ENCODE results near the gene TSPYL6. TPM values are rescaled to one million over a fixed set of nuclear protein-coding genes. Genes with fewer than 3 reads are reported as not detected.

Gene TSPYL6
- total RNA-seq, 1 experiment from 2014 or later, result not detected

DNA sequence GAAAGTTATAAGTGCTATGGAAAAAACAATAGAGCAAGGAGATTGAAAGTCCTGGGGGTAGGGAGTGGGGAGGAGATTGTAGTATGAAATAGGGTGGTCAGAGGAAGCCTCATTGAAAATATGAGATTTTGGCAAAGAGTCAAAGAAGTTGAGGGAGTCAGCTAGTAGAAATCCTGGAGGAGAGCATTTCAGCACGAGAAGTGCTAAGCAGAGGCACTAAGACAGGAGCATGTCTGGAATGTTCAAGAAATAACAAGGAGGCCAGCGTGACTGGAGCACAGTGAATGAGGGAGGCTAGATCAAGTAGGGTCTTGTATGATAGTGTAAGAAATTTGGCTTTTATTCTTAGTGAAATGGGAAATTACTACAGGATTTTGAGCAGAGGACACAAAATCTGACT is 2.1 kb upstream of the TSPYL6 start:
- no peak for DNase-seq (ENCODE audit: low spot score)

DNA sequence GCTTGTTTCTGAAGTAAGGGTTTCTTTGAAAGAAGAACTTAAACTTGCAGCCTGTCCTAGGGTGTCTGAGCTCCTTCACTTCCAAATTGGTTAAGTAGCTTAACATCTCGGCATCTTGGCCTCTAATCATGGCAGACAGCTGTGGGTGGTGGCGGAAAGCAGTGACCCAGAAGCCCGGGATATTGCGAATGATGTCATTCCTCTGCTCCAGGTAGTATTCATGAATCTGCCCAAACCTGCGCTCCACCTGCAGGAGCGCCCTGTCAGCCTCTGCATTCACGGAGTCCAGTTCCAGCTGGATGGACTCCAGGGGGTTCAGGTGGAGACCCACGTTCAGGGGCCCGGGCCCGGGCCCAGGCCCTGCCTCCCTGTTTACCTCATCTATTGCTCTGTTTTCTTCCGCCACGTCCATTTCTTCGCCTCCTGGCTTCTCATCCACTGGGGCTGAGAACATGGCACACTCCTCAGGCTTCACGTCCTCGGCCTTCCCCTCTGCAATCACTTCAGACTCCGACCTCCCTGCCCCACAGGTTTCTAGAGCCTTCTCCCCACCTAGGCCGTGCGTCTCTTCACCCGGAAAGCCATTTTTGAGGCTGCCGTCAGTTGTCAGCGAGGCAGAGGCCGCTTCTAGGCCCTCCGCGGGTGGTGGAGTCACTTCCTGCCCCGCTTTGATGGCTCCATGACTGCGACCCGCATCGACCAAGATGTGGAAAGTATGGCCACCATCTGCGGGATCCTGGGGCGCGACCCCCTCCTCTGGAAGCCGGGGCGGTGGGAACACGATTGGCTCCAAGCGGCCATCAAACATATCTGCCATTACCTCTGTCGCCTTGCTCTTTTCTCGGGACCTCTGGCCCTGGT is 569 bp downstream of the TSPYL6 start:
- DNase-seq (ENCODE audit: low spot score), result no peak

DNA sequence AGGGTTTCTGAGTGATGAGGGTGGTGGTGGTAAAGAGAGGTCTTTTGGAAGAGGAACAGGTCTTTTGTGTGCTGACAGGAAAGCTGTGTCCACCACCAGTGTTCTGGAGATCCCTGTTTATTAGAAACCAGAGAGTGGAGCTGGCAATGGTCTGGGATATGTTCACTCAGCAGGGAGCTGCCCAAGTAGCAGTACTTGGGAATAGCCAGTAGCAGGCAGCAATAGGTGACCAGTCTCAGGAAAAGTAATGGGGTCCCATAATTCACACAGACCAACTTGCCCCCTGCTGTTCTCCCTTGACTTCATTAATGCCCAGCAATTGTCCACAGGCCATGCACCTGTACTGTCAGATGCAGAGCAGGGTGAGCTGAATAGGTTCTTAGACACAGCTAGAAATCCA is 1.8 kb downstream of the TSPYL6 start:
- no peak for DNase-seq (ENCODE audit: low spot score)

DNA sequence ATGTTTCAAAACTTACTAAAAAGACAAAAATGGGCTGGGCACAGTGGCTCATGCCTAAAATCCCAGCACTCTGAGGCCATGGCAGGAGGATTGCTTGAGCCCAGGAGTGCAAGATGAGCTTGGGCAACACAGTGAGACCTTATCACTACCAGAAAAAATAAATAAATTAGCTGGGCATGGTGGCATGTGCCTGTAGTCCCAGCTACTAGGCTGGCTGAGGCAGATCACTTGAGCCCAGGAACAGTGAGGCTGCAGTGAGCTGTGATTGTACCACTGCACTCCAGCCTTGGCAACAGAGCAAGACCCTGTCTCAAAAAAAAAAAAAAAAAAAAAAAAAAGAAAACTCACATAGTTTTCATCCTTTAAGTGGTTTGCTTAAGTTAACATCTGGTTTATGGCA is 6.4 kb downstream of the TSPYL6 start:
- DNase-seq (ENCODE audit: low spot score), result no peak

DNA sequence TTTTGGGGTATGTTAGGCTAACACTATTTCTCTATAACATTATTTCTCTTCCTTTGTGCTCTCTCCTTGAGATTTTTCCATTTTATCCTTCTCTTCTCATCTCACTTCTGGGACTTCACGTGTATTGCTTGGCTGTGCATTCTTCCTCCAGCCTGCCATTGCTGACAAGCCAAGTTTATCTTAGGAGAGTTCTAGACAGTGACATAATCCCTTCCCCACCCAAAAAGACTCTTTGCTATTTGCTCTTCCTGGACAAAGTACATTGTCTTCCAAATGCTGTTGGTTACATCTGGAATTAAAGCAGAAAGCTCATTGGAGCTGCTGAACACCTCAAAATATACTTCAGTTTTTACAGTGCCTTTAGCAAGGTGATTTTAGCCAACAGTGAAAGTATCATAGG is 8.9 kb downstream of the TSPYL6 start:
- DNase-seq (ENCODE audit: low spot score), result no peak

- DNase-seq (ENCODE audit: low spot score), result peak; percentile 16
Measured at GRCh38 chr2:54240515-54241469, 15.2 kb downstream of the TSPYL6 start.

DNA sequence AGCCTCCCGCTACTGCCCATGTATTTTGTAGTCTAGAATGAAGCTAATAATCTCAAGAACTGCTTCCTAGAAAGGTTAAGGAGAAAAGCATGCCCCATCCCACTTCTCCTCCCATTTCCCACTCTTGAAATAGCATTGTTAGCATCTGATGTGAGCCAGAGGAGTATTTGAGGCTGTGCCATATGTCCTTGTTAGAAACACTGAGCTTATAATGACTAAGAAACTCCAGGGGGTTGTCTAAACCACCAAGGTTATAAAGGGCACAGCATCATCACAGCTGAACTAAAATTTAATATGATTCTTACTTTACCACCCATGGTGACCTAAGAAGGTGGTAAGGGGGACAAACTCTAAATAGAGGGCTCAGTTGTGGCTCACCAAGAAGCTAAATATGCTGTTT is 16.6 kb downstream of the TSPYL6 start:
- DNase-seq (ENCODE audit: low spot score), result peak; percentile 91

DNA sequence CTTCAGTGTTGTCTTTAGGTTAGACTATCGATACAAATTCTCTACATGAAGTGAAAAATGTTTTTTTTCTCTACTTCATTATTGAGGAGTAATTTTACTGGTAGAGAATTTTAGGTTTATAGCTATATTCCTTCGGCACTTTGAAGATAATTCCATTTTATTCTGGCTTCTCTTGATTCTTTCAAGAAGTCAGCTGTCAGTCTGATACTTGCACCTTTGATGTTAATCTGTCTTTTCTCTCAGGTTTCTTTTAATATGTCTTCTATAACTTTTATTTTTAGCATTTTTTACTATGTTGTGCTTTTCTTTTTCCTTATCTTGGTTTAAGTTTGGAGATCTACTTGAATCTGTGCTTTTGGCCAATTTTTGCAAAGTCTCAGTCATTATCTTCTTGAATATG is 18.6 kb downstream of the TSPYL6 start:
- DNase-seq (ENCODE audit: low spot score), result no peak

DNA sequence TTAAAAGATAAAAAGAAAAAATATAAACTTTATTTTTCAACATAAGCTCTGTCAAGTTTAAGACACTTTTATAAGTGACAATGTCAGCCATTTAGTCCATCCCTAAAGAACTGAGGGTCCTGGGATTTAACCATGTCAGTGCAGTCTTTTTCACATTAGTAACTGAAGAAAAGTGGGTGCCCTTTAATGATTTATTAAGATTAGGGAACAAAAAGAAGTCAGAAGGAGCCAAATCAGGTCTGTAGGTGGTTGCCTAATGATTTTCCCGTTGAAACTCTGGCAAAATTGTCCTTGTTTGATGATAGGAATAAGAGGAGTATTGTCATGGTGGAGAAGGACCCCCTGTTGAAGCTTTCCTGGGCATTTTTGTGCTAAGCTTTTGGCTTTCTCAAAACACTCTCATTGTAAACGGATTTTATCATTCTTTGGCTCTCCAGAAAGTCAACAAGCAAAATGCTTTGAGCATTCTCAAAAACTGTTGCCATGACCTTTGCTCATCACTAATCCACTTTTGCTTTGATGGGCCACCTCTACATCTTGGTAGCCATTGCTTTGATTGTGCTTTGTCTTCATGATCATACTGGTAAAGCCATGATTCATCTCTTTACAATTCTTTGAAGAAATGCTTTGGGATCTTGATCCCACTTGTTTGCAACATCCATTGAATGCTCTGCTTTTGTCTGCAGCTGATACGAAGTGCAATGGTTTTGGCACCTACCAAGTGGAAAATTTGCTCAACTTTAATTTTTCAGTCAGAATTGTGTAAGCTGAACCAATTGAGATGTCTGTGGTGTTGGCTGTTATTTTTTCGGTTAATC is 22.0 kb downstream of the TSPYL6 start:
- DNase-seq (ENCODE audit: low spot score), result no peak

- DNase-seq (ENCODE audit: low spot score), result no peak
Measured at GRCh38 chr2:54228945-54229344, 27.1 kb downstream of the TSPYL6 start.

DNA sequence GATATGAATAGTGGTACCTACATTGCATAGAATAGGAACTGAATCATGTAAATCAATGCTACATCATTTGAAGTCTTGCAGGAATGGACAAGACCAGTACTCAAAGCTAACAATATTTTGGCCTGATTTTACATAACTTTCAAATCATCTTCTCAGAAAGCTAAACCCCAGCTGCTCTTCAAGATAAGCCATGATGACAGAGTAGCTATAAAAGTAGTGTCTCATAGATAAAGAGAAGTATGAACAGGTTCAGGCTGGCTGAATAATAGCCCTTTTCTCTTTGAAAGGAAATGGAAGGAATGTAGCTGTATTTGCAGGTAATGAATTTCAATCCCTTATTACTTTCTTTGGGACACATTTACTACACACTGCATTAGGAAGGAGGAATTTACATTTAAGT is 28.2 kb downstream of the TSPYL6 start:
- DNase-seq (ENCODE audit: low spot score), result no peak

- DNase-seq (ENCODE audit: low spot score), result no peak
Measured at GRCh38 chr2:54226260-54226659, 29.8 kb downstream of the TSPYL6 start.

DNA sequence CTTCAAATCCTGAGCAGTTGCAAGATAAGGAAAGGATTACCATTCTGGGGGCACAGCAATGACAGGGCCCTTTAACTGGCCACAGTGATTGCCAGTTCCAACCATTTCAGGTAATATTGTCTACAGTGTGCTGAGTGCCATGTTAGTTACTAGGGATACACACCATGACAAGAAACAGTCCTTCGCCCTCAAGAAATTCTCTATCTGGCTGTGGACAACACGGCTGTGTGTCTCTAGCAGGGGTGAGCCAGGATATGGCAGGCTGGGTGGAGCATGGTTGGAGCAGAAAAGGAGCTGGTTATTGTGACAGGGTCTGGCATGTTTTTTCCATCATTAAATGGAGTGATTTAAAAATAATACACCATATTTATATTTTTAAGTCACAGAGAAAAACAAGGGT is 31.0 kb downstream of the TSPYL6 start:
- DNase-seq (ENCODE audit: low spot score), result no peak

DNA sequence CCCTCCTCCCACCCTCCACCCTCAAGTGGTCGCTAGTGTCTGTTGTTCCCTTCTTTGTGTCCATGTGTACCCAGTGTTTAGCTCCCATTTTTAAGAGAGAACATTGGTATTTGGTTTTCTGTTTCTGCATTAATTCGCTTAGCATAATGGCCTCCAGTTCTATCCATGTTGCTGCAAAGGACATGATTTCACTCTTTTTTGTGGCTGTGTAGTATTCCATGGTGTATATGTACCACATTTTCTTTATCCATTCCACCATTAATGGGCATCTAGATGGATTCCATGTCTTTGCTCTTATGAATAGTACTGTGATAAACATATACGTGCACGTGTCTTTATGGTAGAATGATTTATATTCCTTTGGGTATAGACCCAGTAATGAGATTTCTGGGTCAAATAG is 42.9 kb downstream of the TSPYL6 start:
- DNase-seq (ENCODE audit: low spot score), result no peak

- peak; percentile 95 for DNase-seq (ENCODE audit: low spot score)
Measured at GRCh38 chr2:54212456-54212855, 43.6 kb downstream of the TSPYL6 start.

GRCh38 chr2:54209379-54209778 is 46.6 kb downstream of the TSPYL6 start:
- no peak for DNase-seq (ENCODE audit: low spot score)

- DNase-seq (ENCODE audit: low spot score), result peak; percentile 8
Measured at GRCh38 chr2:54208364-54209240, 47.4 kb downstream of the TSPYL6 start.

DNA sequence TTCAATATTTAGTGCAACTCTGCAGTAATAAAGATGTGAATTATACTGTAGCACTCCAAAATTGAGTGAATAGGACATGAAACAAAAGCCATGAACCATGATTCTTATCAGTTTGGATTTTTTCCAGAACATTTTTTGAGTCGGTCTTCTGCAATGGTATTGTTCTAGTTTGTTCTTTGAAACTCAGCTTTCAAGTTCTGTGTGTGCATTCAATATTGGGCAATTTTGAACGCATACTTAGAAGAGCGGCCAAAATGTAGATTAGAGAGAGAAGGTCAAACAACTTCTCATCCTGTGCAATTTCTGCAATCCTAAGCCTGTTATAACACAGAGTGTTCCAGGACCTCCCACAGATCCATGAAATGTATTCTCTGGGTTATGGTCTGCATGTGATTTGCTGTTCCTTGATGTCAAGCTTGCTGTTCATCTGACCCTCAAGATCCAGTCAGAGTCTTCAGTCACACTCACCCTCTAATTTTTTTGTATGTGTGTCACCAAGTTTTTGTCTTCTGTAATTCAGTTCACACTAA is 48.3 kb downstream of the TSPYL6 start:
- DNase-seq (ENCODE audit: low spot score), result no peak

GRCh38 chr2:54206596-54206995 is 49.4 kb downstream of the TSPYL6 start:
- peak; percentile 35 for DNase-seq (ENCODE audit: low spot score)

DNA sequence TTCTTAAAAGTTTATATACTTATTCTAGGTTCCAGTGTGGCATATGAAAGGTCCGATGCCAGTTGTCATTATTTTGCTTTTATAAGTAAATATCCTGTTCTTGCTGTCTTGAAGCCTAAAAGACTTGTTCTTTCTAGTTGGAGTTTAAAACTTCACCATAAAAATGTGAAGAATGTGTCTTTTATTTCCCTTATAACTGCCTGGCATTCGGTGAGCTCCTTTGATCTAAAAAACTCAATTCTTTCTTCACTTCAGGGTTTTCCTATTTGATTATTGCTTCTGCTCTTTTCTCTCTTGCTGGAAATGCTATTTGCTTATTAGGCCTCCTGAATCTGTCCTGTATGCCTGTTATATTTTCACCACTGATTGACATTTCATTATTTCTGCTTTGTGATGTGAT is 51.6 kb downstream of the TSPYL6 start:
- no peak for DNase-seq (ENCODE audit: low spot score)
